ENCODE results near the gene EPB41L1. TPM values are rescaled to one million over a fixed set of nuclear protein-coding genes. Genes with fewer than 3 reads are reported as not detected.

The EPB41L1 gene
- total RNA-seq (2021; ENCODE audit: unreplicated experiment) (42.1 TPM), Bru-seq, nascent RNA (percentile 52 among the genes with signal in this experiment), BruChase-seq, experiment 1, labeled RNA remaining after a 6-hour chase (percentile 54 among the genes with signal in this experiment), BruChase-seq, experiment 2, labeled RNA remaining after a 2-hour chase (percentile 51 among the genes with signal in this experiment)
- polyA plus RNA-seq (2012): 25.2 and 27.3 TPM in 2 replicates
- long read RNA-seq, partial matches to known transcripts: 7 of 31 reads
- long read RNA-seq, other reads (novel, unspliced or antisense): 24 of 31 reads

DNA sequence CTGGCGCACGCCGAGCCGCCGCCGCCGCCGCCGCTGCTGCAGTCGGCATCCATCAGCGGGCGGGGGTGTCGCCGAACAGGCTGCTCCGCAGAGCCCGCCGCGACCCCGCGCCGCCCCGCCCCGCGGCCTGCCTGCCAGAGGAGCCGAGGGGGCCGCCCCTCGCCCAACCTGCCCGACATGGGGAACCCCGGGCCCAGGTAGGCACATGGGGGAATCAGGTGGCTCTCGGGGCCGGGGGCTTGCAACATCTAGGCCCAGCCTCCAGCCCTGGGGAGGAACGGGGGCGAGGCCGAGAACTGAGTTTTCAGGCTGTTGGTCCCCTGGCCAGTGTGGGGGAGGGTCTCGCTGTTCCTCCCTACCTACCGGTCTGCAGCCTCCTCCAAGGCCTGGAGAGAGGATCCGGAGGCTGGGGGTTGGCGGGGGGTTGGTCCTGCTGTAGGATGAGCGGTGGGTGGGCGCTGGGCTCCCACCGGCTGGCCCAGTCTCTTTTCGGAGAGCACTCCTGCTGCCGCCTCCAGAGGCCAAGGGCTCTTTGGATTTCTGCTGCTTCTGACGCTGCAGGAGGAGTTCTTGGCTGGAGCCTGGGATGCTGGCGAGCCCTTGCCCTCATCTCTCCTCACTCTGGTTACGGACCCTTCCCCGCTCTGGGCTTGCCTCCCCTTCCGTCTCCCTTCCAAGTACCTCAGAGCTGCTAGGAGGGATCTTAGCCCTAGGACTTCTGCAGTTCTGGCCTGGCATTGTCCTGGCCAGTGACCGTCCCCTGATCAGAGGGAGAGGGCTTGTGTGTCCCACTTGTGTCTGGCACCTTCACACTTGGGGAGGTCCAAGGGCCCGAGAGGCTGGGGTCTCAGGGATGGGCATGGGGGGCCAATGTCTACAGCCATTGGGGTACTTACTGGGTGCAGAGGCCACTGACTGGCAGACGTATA is at the start of gene EPB41L1:
Gene EPB41L1 (plus strand): TSS at position 41 of the 929 bp plus-strand sequence. CDS start 19,038 bp downstream, outside the sequence.
- peak within 1 kb of the TSS; percentile 92 for H3K4me2 ChIP-seq (ENCODE audit: low read length)
- ATAC-seq (peak; percentile 44), DNase-seq (ENCODE audit: low read depth, low spot score) (no peak)
- peaks cover 14 to 27% of the 10 kb centered on the region in 2 experiments for H3K4me1 ChIP-seq (ENCODE audit: control insufficient read depth in 1 of 2, insufficient read depth in 2 of 2, low read length in 2 of 2)
- no peaks in the 10 kb centered on the region for H3K27me3 ChIP-seq (ENCODE audit: insufficient read depth, low read length)
- H3K36me3 ChIP-seq (ENCODE audit: control insufficient read depth in 1 of 2, insufficient read depth in 2 of 2, low read length in 2 of 2): no peaks in the 10 kb centered on the region
- peak within 1 kb of the TSS; percentile 44; the same call in 1 of the 2 replicates for H3K27ac ChIP-seq (ENCODE audit: low read depth, low read length)
- ChIA-PET RAD21 (ENCODE audit: low non-redundant PET in 1 of 2, low total read pairs in 2 of 2, uncharacterized antibody in 2 of 2, unreplicated experiment in 2 of 2) (no interaction called here), CTCF (interaction anchor here (1.3 to 2.2 kb wide), 7 partner anchors 12 to 208 kb away, joined by 3 to 16 read pairs (median 5); partner anchors contain the start of gene SCAND1), POLR2A (no interaction called here)
- BruUV-seq (replicated peaks): no TSS peak
- peak; percentile 53; the same call in 1 of the 2 replicates for TF ChIP-seq ZFX (IDR thresholded peaks at IDR 0.05)
- TF ChIP-seq CBX3 (IDR thresholded peaks at IDR 0.05; ENCODE audit: low read depth): no peak
- H3K4me3 ChIP-seq (replicated peaks in 1 of 2; ENCODE audit: low read depth in 1 of 2, low read length in 2 of 2): peak within 1 kb of the TSS; percentile 53 to 64
- H3K9ac ChIP-seq (ENCODE audit: low read length): peak within 1 kb of the TSS; percentile 65
- H3K79me2 ChIP-seq (ENCODE audit: insufficient read depth, low read length): no peaks in the 10 kb centered on the region
- no peaks in the 10 kb centered on the region for H3K9me2 ChIP-seq (ENCODE audit: insufficient read depth)
- H4K20me1 ChIP-seq (ENCODE audit: insufficient read depth): no peaks in the 10 kb centered on the region
- H3K9me3 ChIP-seq (ENCODE audit: control insufficient read depth in 1 of 2, insufficient read depth in 1 of 2, low read depth in 1 of 2, low read length in 2 of 2): no peaks in the 10 kb centered on the region
- intact Hi-C loops (cut with micrococcal nuclease): no loop called here
- peak within 1 kb of the TSS; percentile 68 for H2AFZ ChIP-seq (ENCODE audit: low read depth, low read length, poor library complexity, severe bottlenecking)

GRCh38 chr20:36104856-36105255 is 49.7 kb upstream of the EPB41L1 start:
- no TSS peak for BruUV-seq (replicated peaks)
- no peak overlapping the region for H3K9ac ChIP-seq (ENCODE audit: low read length)
- no peak for ATAC-seq
- no peaks in the 10 kb centered on the region for H3K36me3 ChIP-seq (ENCODE audit: control insufficient read depth in 1 of 2, insufficient read depth in 2 of 2, low read length in 2 of 2)
- H3K4me1 ChIP-seq (ENCODE audit: control insufficient read depth in 1 of 2, insufficient read depth in 2 of 2, low read length in 2 of 2): peaks cover 22 to 49% of the 10 kb centered on the region in 2 experiments; a peak in 3 of 4 replicates
- no peaks in the 10 kb centered on the region for H3K79me2 ChIP-seq (ENCODE audit: insufficient read depth, low read length)
- DNase-seq (ENCODE audit: low read depth, low spot score): no peak
- H3K4me2 ChIP-seq (ENCODE audit: low read length): no peak overlapping the region
- H2AFZ ChIP-seq (ENCODE audit: low read depth, low read length, poor library complexity, severe bottlenecking): no peak overlapping the region
- intact Hi-C loops (cut with micrococcal nuclease): no loop called here
- H3K4me3 ChIP-seq (replicated peaks in 1 of 2; ENCODE audit: low read depth in 1 of 2, low read length in 2 of 2): no peak overlapping the region
- ChIA-PET CTCF (no interaction called here), POLR2A (no interaction called here), RAD21 (ENCODE audit: low non-redundant PET in 1 of 2, low total read pairs in 2 of 2, uncharacterized antibody in 2 of 2, unreplicated experiment in 2 of 2) (no interaction called here)
- H4K20me1 ChIP-seq (ENCODE audit: insufficient read depth): no peaks in the 10 kb centered on the region
- no peaks in the 10 kb centered on the region for H3K27me3 ChIP-seq (ENCODE audit: insufficient read depth, low read length)
- H3K9me2 ChIP-seq (ENCODE audit: insufficient read depth): no peaks in the 10 kb centered on the region
- no peaks in the 10 kb centered on the region for H3K9me3 ChIP-seq (ENCODE audit: control insufficient read depth in 1 of 2, insufficient read depth in 1 of 2, low read depth in 1 of 2, low read length in 2 of 2)
- H3K27ac ChIP-seq (ENCODE audit: low read depth, low read length): no peak overlapping the region
- TF ChIP-seq TCF7L2 (IDR thresholded peaks at IDR 0.05; ENCODE audit: borderline replicate concordance, extremely low read depth, insufficient read depth, insufficient read length): no peak
- no peak for TF ChIP-seq SRF (IDR thresholded peaks at IDR 0.05; ENCODE audit: low read depth)
- TF ChIP-seq, protein P1, sequence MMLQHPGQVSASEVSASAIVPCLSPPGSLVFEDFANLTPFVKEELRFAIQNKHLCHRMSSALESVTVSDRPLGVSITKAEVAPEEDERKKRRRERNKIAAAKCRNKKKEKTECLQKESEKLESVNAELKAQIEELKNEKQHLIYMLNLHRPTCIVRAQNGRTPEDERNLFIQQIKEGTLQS (IDR thresholded peaks at IDR 0.05): no peak
- no peak for TF ChIP-seq CBX3 (IDR thresholded peaks at IDR 0.05; ENCODE audit: low read depth)
- TF ChIP-seq CTCF (IDR thresholded peaks at IDR 0.05 in 2 of 3, conservative IDR thresholded peaks at IDR 0.05 in 1 of 3; ENCODE audit: borderline replicate concordance in 1 of 3, insufficient read depth in 1 of 3, low read depth in 2 of 3, low read length in 2 of 3): no peak
- TF ChIP-seq, protein P2, sequence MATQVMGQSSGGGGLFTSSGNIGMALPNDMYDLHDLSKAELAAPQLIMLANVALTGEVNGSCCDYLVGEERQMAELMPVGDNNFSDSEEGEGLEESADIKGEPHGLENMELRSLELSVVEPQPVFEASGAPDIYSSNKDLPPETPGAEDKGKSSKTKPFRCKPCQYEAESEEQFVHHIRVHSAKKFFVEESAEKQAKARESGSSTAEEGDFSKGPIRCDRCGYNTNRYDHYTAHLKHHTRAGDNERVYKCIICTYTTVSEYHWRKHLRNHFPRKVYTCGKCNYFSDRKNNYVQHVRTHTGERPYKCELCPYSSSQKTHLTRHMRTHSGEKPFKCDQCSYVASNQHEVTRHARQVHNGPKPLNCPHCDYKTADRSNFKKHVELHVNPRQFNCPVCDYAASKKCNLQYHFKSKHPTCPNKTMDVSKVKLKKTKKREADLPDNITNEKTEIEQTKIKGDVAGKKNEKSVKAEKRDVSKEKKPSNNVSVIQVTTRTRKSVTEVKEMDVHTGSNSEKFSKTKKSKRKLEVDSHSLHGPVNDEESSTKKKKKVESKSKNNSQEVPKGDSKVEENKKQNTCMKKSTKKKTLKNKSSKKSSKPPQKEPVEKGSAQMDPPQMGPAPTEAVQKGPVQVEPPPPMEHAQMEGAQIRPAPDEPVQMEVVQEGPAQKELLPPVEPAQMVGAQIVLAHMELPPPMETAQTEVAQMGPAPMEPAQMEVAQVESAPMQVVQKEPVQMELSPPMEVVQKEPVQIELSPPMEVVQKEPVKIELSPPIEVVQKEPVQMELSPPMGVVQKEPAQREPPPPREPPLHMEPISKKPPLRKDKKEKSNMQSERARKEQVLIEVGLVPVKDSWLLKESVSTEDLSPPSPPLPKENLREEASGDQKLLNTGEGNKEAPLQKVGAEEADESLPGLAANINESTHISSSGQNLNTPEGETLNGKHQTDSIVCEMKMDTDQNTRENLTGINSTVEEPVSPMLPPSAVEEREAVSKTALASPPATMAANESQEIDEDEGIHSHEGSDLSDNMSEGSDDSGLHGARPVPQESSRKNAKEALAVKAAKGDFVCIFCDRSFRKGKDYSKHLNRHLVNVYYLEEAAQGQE (IDR thresholded peaks at IDR 0.05; ENCODE audit: low read depth): no peak
- TF ChIP-seq ZNF274 (IDR thresholded peaks at IDR 0.05; ENCODE audit: low read depth, low read length): no peak
- no peak for TF ChIP-seq POLR2AphosphoS5 (IDR thresholded peaks at IDR 0.05; ENCODE audit: low read depth, low read length)
- TF ChIP-seq ELF1 (IDR thresholded peaks at IDR 0.05; ENCODE audit: borderline replicate concordance, low read depth): no peak
- no peak for TF ChIP-seq POLR2A (IDR thresholded peaks at IDR 0.05; ENCODE audit: borderline replicate concordance, extremely low read depth, insufficient read depth, insufficient read length)
